Coronary artery (tissue), 2 donors: ENCODE results near the gene MED12.

Experiments
- DNase-seq: peaks from one replicate; pipeline ENCODE4 v3.0.0-alpha.2; 2017; ENCODE audit warnings: low spot score
- H3K27ac ChIP-seq, 2 donors: fragments of 200-600 bp; sonication (generic); one replicate each; pipeline ENCODE4 v1.5.1; 2016 to 2019
- H3K4me3 ChIP-seq: fragments of 200-600 bp; sonication (generic); 2 replicates; pipeline ENCODE4 v1.5.1; 2016; ENCODE audit warnings: mild to moderate bottlenecking, moderate library complexity
- TF ChIP-seq, protein P1 (sequence below): fragments of 200-600 bp; sonication (generic); IDR thresholded peaks from one replicate; pipeline ENCODE4 v1.5.1; 2019; ENCODE audit warnings: antibody characterized with exemption

The MED12 gene

DNA sequence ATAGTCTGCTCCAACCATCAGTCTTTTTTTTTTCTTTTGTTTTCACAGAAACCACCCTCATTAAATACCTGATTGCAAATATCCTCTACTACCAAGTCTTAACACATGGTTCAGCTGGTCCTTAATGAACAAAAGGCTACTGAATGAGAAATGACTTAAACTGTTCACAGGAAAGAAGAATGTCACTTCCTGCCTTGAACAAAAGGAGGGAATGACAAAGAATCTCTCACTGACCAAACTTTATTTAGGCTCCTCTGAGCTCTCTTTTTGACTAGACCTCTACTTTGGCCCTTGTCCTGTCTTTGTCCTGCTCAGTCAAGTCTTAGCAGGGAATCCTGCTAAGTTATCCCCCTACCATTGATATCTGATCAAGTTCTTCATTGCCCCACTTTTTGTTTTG, 72.9 kb downstream of the MED12 start:
- no peak overlapping the region for H3K27ac ChIP-seq
- TF ChIP-seq, protein P1, sequence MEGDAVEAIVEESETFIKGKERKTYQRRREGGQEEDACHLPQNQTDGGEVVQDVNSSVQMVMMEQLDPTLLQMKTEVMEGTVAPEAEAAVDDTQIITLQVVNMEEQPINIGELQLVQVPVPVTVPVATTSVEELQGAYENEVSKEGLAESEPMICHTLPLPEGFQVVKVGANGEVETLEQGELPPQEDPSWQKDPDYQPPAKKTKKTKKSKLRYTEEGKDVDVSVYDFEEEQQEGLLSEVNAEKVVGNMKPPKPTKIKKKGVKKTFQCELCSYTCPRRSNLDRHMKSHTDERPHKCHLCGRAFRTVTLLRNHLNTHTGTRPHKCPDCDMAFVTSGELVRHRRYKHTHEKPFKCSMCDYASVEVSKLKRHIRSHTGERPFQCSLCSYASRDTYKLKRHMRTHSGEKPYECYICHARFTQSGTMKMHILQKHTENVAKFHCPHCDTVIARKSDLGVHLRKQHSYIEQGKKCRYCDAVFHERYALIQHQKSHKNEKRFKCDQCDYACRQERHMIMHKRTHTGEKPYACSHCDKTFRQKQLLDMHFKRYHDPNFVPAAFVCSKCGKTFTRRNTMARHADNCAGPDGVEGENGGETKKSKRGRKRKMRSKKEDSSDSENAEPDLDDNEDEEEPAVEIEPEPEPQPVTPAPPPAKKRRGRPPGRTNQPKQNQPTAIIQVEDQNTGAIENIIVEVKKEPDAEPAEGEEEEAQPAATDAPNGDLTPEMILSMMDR = no peak
- DNase-seq = no peak
- H3K4me3 ChIP-seq = no peak overlapping the region
